Peyer's patch (tissue), 4 donors: ENCODE data around the gene NASP. TPM values are rescaled to one million over a fixed set of nuclear protein-coding genes. Genes with fewer than 3 reads are reported as not detected.

Experiments used
- DNase-seq, 3 donors: peaks; one replicate each; pipeline ENCODE4 v3.0.0-alpha.2; 2017 to 2019
- H3K27ac ChIP-seq, 4 donors: fragments of 200-600 bp; sonication (generic); one replicate each; pipeline ENCODE4 v1.5.1; 2016 to 2019
- H3K27me3 ChIP-seq, 2 donors: fragments of 200-600 bp; sonication (generic); one replicate each; pipeline ENCODE4 v1.5.1; 2019
- H3K36me3 ChIP-seq, 3 donors: fragments of 200-600 bp; sonication (generic); one replicate each; pipeline ENCODE4 v1.5.1; 2016 to 2019
- H3K4me1 ChIP-seq, 4 donors: fragments of 200-600 bp; sonication (generic); one replicate each; pipeline ENCODE4 v1.5.1; 2016 to 2019
- H3K4me3 ChIP-seq, 4 donors: fragments of 200-600 bp; sonication (generic); 1 replicate in 3 of 4; 2 replicates in 1 of 4; pipeline ENCODE4 v1.5.1; 2016 to 2019; ENCODE audit warnings: mild to moderate bottlenecking in 1 of 4
- H3K9me3 ChIP-seq, 4 donors: fragments of 200-600 bp; sonication (generic); one replicate each; pipeline ENCODE4 v1.5.1; 2016 to 2019; ENCODE audit warnings: mild to moderate bottlenecking in 1 of 4
- CTCF ChIP-seq, 6 experiments: fragments of 450-650 bp in 4 of 6; fragments of 200-600 bp in 2 of 6; sonication (generic) in 1 of 6; IDR thresholded peaks; one replicate each; pipeline ENCODE4 v1.5.1; 2017 to 2019; ENCODE audit warnings: antibody characterized with exemption in 6 of 6, mild to moderate bottlenecking in 3 of 6, moderate library complexity in 1 of 6
- POLR2A ChIP-seq, 2 donors: fragments of 450-650 bp; IDR thresholded peaks; one replicate each; pipeline ENCODE4 v1.5.1; 2017; ENCODE audit warnings: antibody characterized with exemption in 2 of 2, mild to moderate bottlenecking in 2 of 2, moderate library complexity in 2 of 2
- small RNA-seq, 2 donors: library from RNA; depleted of rRNA; stranded (forward); fragments of <200 nt; gene quantifications; one replicate each; pipeline ENCODE3, GENCODE V24; 2016
- total RNA-seq, 4 donors: library from RNA; depleted of rRNA; stranded (reverse); fragments of >200 nt; gene quantifications; one replicate each; pipeline ENCODE4 v1.1.0, GENCODE V29; 2016

The NASP gene
- total RNA-seq, 4 donors from 2014 or later: 31.3 to 194 (median 63.8) TPM

GRCh38 chr1:45659222-45659621 lies 75.4 kb downstream of the NASP start:
- H3K9me3 ChIP-seq: no peaks in the 10 kb centered on the region
- peak overlapping the region in 1 of 4 donors; percentile 31 for H3K27ac ChIP-seq
- DNase-seq: no peak
- TF ChIP-seq CTCF (IDR thresholded peaks at IDR 0.05) (no peak), POLR2A (IDR thresholded peaks at IDR 0.05) (no peak)
- no peaks in the 10 kb centered on the region for H3K27me3 ChIP-seq
- H3K4me3 ChIP-seq: no peak overlapping the region
- peaks cover 0 to 25% (median 4%) of the 10 kb centered on the region in 4 donors for H3K4me1 ChIP-seq
- H3K36me3 ChIP-seq: peaks cover 0 to 67% (median 0%) of the 10 kb centered on the region in 3 donors

GRCh38 chr1:45660336-45660735 lies 76.5 kb downstream of the NASP start:
- H3K27ac ChIP-seq: no peak overlapping the region
- no peak for DNase-seq
- peaks cover 0 to 56% (median 0%) of the 10 kb centered on the region in 3 donors for H3K36me3 ChIP-seq
- no peak for TF ChIP-seq CTCF (IDR thresholded peaks at IDR 0.05)
- TF ChIP-seq POLR2A (IDR thresholded peaks at IDR 0.05): no peak
- no peak overlapping the region for H3K4me3 ChIP-seq
- H3K9me3 ChIP-seq: no peaks in the 10 kb centered on the region
- H3K27me3 ChIP-seq: no peaks in the 10 kb centered on the region
- H3K4me1 ChIP-seq: peaks cover 0 to 25% (median 4%) of the 10 kb centered on the region in 4 donors

GRCh38 chr1:45666836-45667235 lies 83.0 kb downstream of the NASP start:
- no peak for DNase-seq
- H3K4me1 ChIP-seq: peaks cover 0 to 21% (median 0%) of the 10 kb centered on the region in 4 donors

GRCh38 chr1:45667321-45668111 lies 83.7 kb downstream of the NASP start:
- no peaks in the 10 kb centered on the region for H3K27me3 ChIP-seq
- TF ChIP-seq CTCF (IDR thresholded peaks at IDR 0.05) (no peak), POLR2A (IDR thresholded peaks at IDR 0.05) (no peak)
- H3K27ac ChIP-seq: no peak overlapping the region
- H3K4me1 ChIP-seq: peaks cover 0 to 18% (median 0%) of the 10 kb centered on the region in 4 donors
- no peak overlapping the region for H3K4me3 ChIP-seq
- no peaks in the 10 kb centered on the region for H3K36me3 ChIP-seq
- DNase-seq: no peak
- H3K9me3 ChIP-seq: no peaks in the 10 kb centered on the region

More at GRCh38 chr1:45666836-45667235, 83.0 kb downstream of the NASP start:
- no peaks in the 10 kb centered on the region for H3K27me3 ChIP-seq
- no peaks in the 10 kb centered on the region for H3K36me3 ChIP-seq
- TF ChIP-seq POLR2A (IDR thresholded peaks at IDR 0.05) (no peak), CTCF (IDR thresholded peaks at IDR 0.05) (no peak)
- H3K27ac ChIP-seq: no peak overlapping the region
- H3K9me3 ChIP-seq: no peaks in the 10 kb centered on the region
- no peak overlapping the region for H3K4me3 ChIP-seq

Small RNA genes lying within 50 kb of the gene (small RNA-seq; reads per million reads assigned to genes)
- gene AL355480.1 (0 reads per million in 2 donors), gene AL355480.2 (0 reads per million in 2 donors), gene AL355480.3 (0 reads per million in 2 donors), gene AL355480.4 (0 reads per million in 2 donors)

Other genes with a start within 250 kb of the NASP start
- 10 to 100 TPM in 2 of 4 donors, 1 to 10 TPM in 2; 8.8 to 16.4 (median 11.3) TPM for gene TOE1, start 243.9 kb upstream of the NASP start, total RNA-seq
- gene MUTYH, start 243.6 kb upstream of the NASP start, total RNA-seq: 10 to 100 TPM; 28.1 to 73.1 (median 50.7) TPM
- 10 to 100 TPM; 16.5 to 30.5 (median 23.2) TPM for gene TESK2, start 92.9 kb upstream of the NASP start, total RNA-seq
- gene CCDC163, start 84.0 kb upstream of the NASP start, total RNA-seq: 1 to 10 TPM in 2 of 4 donors, under 1 TPM in 1, not detected in 1; 0.94 to 3.7 (median 1.7) TPM
- gene MMACHC, start 83.7 kb upstream of the NASP start, total RNA-seq: 1 to 10 TPM; 2.5 to 5.1 (median 3.4) TPM
- 100 to 1,000 TPM; 214 to 501 (median 292) TPM for gene PRDX1, start 62.2 kb upstream of the NASP start, total RNA-seq
- gene AKR1A1, start 33.2 kb upstream of the NASP start, total RNA-seq: 100 to 1,000 TPM; 161 to 305 (median 201) TPM
- 10 to 100 TPM in 3 of 4 donors, 1 to 10 TPM in 1; 5.0 to 17.3 (median 15.7) TPM for gene CCDC17, start 40.0 kb downstream of the NASP start, total RNA-seq
- 100 to 1,000 TPM; 161 to 258 (median 238) TPM for gene GPBP1L1, start 102.5 kb downstream of the NASP start, total RNA-seq
- gene TMEM69, start 104.1 kb downstream of the NASP start, total RNA-seq: 10 to 100 TPM in 3 of 4 donors, 1 to 10 TPM in 1; 6.6 to 27.5 (median 22.8) TPM
- 10 to 100 TPM in 3 of 4 donors, 1 to 10 TPM in 1; 8.9 to 17.2 (median 12.1) TPM for gene IPP, start 166.6 kb downstream of the NASP start, total RNA-seq
- gene MAST2, start 219.6 kb downstream of the NASP start, total RNA-seq: 100 to 1,000 TPM in 3 of 4 donors, 10 to 100 TPM in 1; 75.9 to 249 (median 134) TPM